GM10266 (cell line): Measurements from ENCODE around the gene MAST3.

Source experiments
- DNase-seq: peaks from one replicate; pipeline ENCODE4 v3.0.0; 2012; ENCODE audit errors: extremely low spot score
- TF ChIP-seq, protein P1 (sequence below): IDR thresholded peaks from 2 replicates; pipeline ENCODE4 v1.5.1; 2012; ENCODE audit warnings: mild to moderate bottlenecking, low read depth; ENCODE audit not compliant: control insufficient read depth, insufficient read depth; ENCODE audit errors: missing control alignments

MAST3 gene

DNA sequence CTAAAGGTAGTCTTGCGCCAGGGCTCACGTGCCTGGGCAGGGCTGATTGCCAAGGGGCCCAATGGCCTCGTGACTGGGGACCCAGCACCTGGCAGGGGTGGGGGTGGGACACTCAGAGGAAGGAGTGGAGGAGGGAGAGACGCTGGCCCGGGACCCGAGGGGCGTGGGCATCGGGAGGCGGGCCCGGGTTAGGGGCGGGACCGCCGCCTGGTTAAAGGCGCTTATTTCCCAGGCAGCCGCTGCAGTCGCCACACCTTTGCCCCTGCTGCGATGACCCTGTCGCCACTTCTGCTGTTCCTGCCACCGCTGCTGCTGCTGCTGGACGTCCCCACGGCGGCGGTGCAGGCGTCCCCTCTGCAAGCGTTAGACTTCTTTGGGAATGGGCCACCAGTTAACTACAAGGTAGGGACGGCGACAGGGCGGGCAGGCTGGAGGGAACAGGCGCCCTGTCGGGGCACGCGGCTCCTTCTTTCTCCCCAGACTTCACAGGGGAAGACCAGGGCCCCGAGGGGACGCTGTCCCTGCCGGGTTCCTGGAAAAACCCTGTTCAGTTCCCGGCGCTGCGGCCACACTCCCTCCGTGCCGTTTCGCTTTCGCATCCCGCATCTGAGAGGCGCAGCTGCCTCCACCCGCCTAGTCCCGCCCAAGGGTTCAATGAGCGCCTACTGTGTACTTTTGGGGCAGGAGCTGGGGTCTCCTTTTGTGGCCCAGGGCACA lies 76.2 kb downstream of the MAST3 start, which contains the start of gene IFI30:
Gene IFI30 (plus strand): TSS at position 242 of the 717 bp plus-strand sequence. CDS start 29 bp downstream, at position 271.
- TF ChIP-seq, protein P1, sequence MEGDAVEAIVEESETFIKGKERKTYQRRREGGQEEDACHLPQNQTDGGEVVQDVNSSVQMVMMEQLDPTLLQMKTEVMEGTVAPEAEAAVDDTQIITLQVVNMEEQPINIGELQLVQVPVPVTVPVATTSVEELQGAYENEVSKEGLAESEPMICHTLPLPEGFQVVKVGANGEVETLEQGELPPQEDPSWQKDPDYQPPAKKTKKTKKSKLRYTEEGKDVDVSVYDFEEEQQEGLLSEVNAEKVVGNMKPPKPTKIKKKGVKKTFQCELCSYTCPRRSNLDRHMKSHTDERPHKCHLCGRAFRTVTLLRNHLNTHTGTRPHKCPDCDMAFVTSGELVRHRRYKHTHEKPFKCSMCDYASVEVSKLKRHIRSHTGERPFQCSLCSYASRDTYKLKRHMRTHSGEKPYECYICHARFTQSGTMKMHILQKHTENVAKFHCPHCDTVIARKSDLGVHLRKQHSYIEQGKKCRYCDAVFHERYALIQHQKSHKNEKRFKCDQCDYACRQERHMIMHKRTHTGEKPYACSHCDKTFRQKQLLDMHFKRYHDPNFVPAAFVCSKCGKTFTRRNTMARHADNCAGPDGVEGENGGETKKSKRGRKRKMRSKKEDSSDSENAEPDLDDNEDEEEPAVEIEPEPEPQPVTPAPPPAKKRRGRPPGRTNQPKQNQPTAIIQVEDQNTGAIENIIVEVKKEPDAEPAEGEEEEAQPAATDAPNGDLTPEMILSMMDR, result no peak
- DNase-seq, result peak; percentile 85

DNA sequence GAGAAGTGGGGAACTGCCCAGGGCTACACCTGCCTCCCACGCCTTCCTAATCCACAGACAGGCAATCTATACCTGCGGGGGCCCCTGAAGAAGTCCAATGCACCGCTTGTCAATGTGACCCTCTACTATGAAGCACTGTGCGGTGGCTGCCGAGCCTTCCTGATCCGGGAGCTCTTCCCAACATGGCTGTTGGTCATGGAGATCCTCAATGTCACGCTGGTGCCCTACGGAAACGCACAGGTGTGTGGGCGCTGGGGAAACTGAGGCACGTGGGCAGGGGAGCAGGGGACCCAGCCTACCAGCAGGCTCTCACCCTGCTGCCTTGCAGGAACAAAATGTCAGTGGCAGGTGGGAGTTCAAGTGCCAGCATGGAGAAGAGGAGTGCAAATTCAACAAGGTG lies 77.4 kb downstream of the MAST3 start:
- TF ChIP-seq, protein P1, result no peak
- no peak for DNase-seq

DNA sequence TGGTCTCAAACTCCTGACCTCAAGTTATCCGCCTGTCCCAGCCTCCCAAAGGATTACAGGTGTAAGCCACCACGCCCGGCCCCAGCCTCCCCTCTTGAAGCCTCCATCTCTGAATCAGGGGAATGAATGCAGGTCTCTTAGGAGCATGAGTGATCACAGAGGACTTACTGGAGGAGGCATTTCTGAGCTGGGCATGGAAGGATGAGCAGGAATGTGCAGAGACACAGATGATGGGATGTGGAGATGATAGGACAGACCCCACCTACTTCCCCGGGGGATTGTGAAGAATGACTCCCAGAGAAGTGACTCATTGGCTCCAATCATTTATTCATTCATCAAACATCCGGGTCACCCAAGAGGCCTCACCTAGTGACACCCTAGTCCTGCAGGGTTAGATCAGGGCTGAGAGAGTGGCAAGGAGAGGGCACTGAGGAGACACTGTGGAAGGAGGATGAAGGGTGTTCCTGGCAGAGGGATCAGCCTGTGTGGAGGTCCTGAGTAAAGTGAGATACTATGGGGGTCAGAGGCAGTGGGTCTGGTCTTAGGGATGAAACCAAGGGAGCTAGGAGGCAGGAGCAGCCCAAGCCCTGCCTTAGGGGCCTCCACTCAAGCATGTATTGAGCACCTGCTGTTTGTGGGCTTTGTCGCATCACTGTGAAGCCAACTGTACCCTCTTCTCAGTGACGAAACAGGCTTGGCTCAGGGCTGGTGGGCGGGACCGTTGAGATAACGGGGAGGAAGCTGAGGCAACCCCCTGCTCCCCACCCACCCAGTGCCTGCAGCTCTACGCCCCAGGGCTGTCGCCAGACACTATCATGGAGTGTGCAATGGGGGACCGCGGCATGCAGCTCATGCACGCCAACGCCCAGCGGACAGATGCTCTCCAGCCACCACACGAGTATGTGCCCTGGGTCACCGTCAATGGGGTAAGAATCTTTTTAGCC lies 79.1 kb downstream of the MAST3 start:
- DNase-seq, result no peak
- TF ChIP-seq, protein P1, result no peak

DNA sequence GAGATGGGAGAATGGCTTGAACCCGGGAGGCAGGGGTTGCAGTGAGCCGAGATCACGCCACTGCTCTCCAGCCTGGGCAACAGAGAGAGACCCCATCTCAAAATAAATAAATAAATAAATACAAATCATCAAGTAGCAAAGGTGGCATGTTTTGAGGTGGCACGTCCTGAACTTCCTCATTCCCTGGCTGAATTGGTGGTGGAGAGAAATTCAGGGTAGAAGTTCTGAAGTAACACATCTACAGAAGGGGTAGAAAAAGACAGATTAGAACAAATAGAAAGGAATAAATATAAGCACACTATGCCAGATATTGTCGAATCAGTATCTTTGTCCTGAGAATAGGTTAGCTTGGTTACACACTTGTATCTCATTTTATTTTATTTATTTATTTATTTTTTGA lies 82.4 kb downstream of the MAST3 start:
- no peak for DNase-seq

DNA sequence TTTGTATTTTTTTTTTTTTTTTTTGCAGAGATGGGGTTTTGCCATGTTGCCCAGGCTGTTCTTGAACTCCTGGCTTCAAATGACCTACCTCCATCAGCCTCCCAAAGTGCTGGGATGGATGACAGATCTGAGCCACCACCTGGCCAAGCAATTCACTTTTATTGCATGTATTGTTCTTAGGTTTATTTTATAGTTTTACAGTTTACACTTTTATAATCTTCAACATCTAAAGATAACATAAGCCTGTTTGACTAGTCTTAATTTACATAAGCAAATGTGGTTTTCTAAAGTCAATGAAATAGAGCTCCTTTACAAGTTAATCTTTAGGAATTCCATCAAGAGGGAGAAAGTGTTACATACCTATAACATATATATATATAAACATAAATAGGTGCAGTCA lies 86.0 kb downstream of the MAST3 start:
- no peak for DNase-seq
- TF ChIP-seq, protein P1, result no peak

More for the DNA sequence above, 82.4 kb downstream of the MAST3 start:
- TF ChIP-seq, protein P1, result no peak

DNA sequence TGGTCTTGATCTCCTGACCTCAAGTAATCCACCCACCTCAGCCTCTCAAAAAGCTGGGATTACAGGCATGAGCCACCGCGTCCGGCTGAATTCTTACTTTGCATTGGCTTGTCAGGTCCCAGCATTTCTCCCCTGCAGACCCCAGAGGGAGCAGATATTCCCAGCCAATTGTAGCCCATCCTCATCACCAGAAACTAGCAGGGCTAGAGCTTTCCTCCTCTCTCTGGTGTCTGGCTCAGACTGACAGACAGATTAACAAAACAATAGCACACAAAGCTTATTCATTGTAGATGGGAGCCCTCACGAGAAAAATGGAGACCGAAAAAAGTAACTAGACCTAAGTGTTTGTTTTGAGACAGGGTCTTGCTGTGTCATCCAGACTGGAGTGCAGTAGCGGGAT lies 88.0 kb downstream of the MAST3 start:
- TF ChIP-seq, protein P1, result no peak
- DNase-seq, result no peak
